ENCODE data around the gene SORBS1.

SORBS1 gene

DNA sequence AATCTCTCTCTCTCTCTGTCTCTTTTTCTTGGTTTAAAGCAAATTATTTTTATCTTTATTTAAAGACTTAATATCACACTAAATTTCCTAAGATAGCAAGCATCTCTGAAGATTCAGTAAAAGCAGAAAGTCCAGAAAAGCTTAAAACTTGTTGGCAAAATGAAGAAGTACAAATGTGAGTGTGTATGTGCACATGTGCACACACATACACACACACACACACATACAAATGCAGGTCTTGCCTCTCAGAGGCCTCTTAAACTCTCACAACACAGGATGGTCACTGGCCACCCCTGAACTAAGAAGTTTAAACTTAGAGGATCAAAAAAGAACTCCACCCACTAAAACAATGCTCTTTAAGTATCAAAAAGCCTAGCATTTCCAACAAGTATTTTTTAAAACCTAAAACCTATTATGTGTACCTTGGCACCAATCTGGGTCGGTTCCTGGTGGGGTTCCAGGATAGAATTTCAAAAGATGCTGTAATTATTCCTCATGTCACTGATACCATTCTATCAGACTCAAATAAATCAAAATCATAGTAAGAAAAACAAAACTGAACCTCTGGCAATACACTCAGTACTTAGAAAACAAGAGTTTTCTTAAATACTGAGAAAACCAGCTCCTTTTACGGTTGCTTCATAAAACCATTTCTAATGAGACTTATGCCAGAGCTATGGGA is 55.0 kb downstream of the SORBS1 start:
- TF ChIP-seq, protein P1, sequence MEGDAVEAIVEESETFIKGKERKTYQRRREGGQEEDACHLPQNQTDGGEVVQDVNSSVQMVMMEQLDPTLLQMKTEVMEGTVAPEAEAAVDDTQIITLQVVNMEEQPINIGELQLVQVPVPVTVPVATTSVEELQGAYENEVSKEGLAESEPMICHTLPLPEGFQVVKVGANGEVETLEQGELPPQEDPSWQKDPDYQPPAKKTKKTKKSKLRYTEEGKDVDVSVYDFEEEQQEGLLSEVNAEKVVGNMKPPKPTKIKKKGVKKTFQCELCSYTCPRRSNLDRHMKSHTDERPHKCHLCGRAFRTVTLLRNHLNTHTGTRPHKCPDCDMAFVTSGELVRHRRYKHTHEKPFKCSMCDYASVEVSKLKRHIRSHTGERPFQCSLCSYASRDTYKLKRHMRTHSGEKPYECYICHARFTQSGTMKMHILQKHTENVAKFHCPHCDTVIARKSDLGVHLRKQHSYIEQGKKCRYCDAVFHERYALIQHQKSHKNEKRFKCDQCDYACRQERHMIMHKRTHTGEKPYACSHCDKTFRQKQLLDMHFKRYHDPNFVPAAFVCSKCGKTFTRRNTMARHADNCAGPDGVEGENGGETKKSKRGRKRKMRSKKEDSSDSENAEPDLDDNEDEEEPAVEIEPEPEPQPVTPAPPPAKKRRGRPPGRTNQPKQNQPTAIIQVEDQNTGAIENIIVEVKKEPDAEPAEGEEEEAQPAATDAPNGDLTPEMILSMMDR (IDR thresholded peaks at IDR 0.05; ENCODE audit: control insufficient read depth, insufficient read depth, low read depth, low read length, missing control alignments): no peak
- no peak overlapping the region for H3K4me3 ChIP-seq (ENCODE audit: control insufficient read depth, low read depth, low read length)
- DNase-seq (ENCODE audit: low read depth): no peak

DNA sequence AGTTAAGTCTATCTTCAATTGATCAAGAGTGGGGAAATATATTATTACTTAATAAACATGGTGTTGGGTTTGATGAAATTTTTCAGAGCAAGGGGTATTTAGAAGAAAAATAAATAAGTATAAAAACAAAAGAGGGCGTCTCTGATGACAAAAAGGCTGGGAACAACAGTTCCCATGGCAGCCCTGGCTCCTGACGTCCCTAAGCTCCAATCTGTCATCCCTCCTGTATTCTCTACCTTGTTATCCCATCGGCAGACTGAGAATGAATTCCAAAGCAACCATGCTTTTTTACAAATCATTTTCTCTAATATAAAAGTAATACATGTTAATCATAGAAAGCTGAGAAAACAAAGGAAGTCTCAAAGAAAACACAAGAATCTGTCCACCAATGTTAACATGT is 55.5 kb downstream of the SORBS1 start:
- TF ChIP-seq, protein P1 (IDR thresholded peaks at IDR 0.05; ENCODE audit: control insufficient read depth, insufficient read depth, low read depth, low read length, missing control alignments): no peak
- DNase-seq (ENCODE audit: low read depth): no peak

DNA sequence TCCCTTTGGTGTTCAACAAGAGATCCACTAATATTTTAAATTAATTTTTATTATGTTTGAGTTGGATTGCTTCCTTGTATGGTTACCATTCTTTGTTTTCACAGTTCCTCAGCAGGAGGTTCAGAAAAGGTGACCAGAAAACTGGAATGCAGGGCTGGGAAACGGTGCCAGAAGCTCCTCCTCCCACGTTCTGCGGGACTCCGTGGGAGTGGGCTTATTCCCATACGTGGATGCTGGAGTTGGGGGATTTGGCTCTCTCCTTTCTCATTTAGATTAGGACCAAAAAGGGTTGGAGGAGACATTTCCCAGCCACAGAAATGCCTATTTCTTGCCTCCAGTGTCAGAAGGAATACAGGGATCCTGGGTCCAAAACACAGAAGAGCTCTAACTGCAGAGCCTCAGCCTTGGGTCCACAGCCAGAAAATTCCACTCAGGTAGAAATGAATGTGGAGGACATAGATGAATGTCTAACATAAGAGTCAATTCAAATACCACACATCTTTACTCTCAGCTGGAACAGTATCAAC is 56.0 kb downstream of the SORBS1 start:
- DNase-seq (ENCODE audit: low read depth): no peak
- H3K4me3 ChIP-seq (ENCODE audit: control insufficient read depth, low read depth, low read length): no peak overlapping the region
- TF ChIP-seq, protein P1 (IDR thresholded peaks at IDR 0.05; ENCODE audit: control insufficient read depth, insufficient read depth, low read depth, low read length, missing control alignments): no peak

More for the DNA sequence above, 55.5 kb downstream of the SORBS1 start:
- no peak overlapping the region for H3K4me3 ChIP-seq (ENCODE audit: control insufficient read depth, low read depth, low read length)

DNA sequence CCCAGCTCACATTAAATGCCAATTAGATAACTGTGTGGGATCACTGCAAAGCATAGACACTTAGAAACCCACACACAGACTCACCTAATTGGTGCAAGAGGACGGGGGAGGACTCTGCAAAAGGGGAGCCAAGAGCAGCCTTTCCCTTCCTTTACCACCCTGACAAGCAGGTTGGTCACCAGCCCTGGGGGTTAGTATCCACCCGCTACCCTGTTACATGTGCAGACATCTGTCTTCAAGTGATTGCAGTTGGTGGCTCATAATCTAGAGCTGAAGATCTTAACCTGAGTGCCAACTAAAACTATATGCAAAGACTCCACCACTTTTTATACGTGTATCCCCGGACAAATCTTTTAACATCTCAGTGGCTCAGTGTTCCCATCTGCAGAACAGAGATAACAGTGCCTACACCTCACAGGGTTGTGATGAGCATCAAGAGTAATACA is 56.9 kb downstream of the SORBS1 start:
- no peak for DNase-seq (ENCODE audit: low read depth)
- TF ChIP-seq, protein P1 (IDR thresholded peaks at IDR 0.05; ENCODE audit: control insufficient read depth, insufficient read depth, low read depth, low read length, missing control alignments): no peak

DNA sequence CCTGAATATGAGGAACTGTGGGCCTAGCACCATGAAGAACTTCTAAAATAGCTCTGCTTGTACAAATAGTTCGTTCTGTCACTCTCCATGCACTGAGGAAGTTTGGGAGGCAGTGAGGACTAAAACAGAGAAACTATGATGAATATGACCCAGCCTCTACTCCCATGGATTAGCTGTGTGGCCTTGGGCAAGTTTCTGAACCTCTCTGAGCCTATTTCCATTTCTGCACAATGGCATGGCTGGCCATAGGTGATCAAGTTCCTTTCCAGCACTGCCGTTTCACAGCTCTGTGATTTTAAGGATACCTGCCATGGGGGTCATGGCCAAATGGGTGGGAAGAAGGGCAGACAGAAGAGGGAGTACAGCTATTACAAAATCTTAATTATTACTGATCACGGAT is 57.6 kb downstream of the SORBS1 start:
- no peak overlapping the region for H3K4me3 ChIP-seq (ENCODE audit: control insufficient read depth, low read depth, low read length)
- DNase-seq (ENCODE audit: low read depth): no peak
- TF ChIP-seq, protein P1 (IDR thresholded peaks at IDR 0.05; ENCODE audit: control insufficient read depth, insufficient read depth, low read depth, low read length, missing control alignments): no peak

More for the DNA sequence above, 56.9 kb downstream of the SORBS1 start:
- H3K4me3 ChIP-seq (ENCODE audit: control insufficient read depth, low read depth, low read length): no peak overlapping the region

DNA sequence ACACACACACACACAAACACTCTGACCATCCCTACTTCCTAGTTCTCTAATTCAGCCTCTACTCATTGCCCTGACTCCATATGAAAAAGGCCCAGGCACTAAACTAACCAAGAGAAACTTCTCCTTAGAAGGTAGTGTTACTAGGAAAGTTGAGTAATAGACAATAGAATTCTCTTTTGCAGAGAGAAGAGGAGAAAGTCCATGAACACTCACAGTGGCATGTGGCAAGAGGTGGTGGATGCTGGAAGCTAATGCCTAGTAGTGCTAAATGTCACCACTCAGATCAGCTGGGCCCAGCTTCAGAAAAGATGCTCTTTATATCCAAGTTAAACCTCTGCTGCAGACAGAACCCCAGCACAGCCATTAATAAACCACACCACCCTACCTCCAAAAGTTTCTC is 58.2 kb downstream of the SORBS1 start:
- TF ChIP-seq, protein P1 (IDR thresholded peaks at IDR 0.05; ENCODE audit: control insufficient read depth, insufficient read depth, low read depth, low read length, missing control alignments): no peak
- DNase-seq (ENCODE audit: low read depth): no peak
- no peak overlapping the region for H3K4me3 ChIP-seq (ENCODE audit: control insufficient read depth, low read depth, low read length)

Measured in AG09309 (cell line).